WI38 (cell line): ENCODE results near the gene SGCB.

ENCODE experiments used
- H3K4me3 ChIP-seq: 2 replicates; pipeline ENCODE4 v1.5.1; 2011; ENCODE audit warnings: low read depth, mild to moderate bottlenecking, control low read depth, low read length
- CTCF ChIP-seq: IDR thresholded peaks from 2 replicates; pipeline ENCODE4 v1.5.1; 2012; ENCODE audit warnings: low read depth, mild to moderate bottlenecking, control low read depth, low read length

Gene SGCB

GRCh38 chr4:52006887-52007286 is 31.2 kb downstream of the SGCB start:
- H3K4me3 ChIP-seq, result no peak overlapping the region
- no peak for TF ChIP-seq CTCF

GRCh38 chr4:52005604-52006273 is 32.4 kb downstream of the SGCB start:
- TF ChIP-seq CTCF, result no peak
- no peak overlapping the region for H3K4me3 ChIP-seq

GRCh38 chr4:52004414-52004813 is 33.7 kb downstream of the SGCB start:
- no peak for TF ChIP-seq CTCF
- H3K4me3 ChIP-seq, result no peak overlapping the region

GRCh38 chr4:52001616-52002015 is 36.5 kb downstream of the SGCB start:
- no peak overlapping the region for H3K4me3 ChIP-seq
- TF ChIP-seq CTCF, result no peak

GRCh38 chr4:51999250-51999649 is 38.8 kb downstream of the SGCB start:
- no peak overlapping the region for H3K4me3 ChIP-seq
- TF ChIP-seq CTCF, result no peak

- no peak for TF ChIP-seq CTCF
- no peak overlapping the region for H3K4me3 ChIP-seq
These were observed 39.3 kb downstream of the SGCB start for GRCh38 chr4:51998837-51999236.

- no peak for TF ChIP-seq CTCF
These were observed 40.5 kb downstream of the SGCB start for GRCh38 chr4:51997647-51998046.

More at GRCh38 chr4:51997647-51998046, 40.5 kb downstream of the SGCB start:
- H3K4me3 ChIP-seq, result no peak overlapping the region
